Thyroid gland (tissue), 4 donors: ENCODE measurements around the gene P4HA2.

ENCODE experiments used
- POLR2A ChIP-seq, 2 donors: fragments of 450-650 bp; IDR thresholded peaks; one replicate each; pipeline ENCODE4 v1.6.1; 2017; ENCODE audit warnings: antibody characterized with exemption in 2 of 2, mild to moderate bottlenecking in 2 of 2, moderate library complexity in 1 of 2
- TF ChIP-seq, protein P1 (sequence below), 6 experiments: fragments of 200-600 bp in 3 of 6; fragments of 450-650 bp in 3 of 6; sonication (generic) in 3 of 6; IDR thresholded peaks; one replicate each; pipeline ENCODE4 v1.5.1; 2016 to 2019; ENCODE audit warnings: antibody characterized with exemption in 6 of 6, mild to moderate bottlenecking in 2 of 6, inconsistent platforms in 1 of 6, moderate library complexity in 1 of 6

GRCh38 chr5:132218321-132218720 lies 9.3 kb downstream of the P4HA2 start:
- TF ChIP-seq, protein P1, sequence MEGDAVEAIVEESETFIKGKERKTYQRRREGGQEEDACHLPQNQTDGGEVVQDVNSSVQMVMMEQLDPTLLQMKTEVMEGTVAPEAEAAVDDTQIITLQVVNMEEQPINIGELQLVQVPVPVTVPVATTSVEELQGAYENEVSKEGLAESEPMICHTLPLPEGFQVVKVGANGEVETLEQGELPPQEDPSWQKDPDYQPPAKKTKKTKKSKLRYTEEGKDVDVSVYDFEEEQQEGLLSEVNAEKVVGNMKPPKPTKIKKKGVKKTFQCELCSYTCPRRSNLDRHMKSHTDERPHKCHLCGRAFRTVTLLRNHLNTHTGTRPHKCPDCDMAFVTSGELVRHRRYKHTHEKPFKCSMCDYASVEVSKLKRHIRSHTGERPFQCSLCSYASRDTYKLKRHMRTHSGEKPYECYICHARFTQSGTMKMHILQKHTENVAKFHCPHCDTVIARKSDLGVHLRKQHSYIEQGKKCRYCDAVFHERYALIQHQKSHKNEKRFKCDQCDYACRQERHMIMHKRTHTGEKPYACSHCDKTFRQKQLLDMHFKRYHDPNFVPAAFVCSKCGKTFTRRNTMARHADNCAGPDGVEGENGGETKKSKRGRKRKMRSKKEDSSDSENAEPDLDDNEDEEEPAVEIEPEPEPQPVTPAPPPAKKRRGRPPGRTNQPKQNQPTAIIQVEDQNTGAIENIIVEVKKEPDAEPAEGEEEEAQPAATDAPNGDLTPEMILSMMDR (IDR thresholded peaks at IDR 0.05) = no peak
- TF ChIP-seq POLR2A (IDR thresholded peaks at IDR 0.05) = no peak
